Gastroesophageal sphincter (tissue), 3 donors: Measurements from ENCODE around the gene PIM3.

Source experiments
- EP300 ChIP-seq: sonication (generic); formaldehyde crosslinking; IDR thresholded peaks from one replicate; pipeline ENCODE4 v1.6.1; 2017; ENCODE audit warnings: antibody characterized with exemption, mild to moderate bottlenecking
- POLR2A ChIP-seq, 2 donors: fragments of 450-650 bp; IDR thresholded peaks; one replicate each; pipeline ENCODE4 v1.6.1; 2017; ENCODE audit warnings: antibody characterized with exemption in 2 of 2, mild to moderate bottlenecking in 2 of 2, moderate library complexity in 1 of 2
- TF ChIP-seq, protein P1 (sequence below), 4 experiments: fragments of 200-600 bp in 2 of 4; fragments of 450-650 bp in 2 of 4; sonication (generic) in 1 of 4; IDR thresholded peaks; one replicate each; pipeline ENCODE4 v1.5.1; 2017 to 2019; ENCODE audit warnings: antibody characterized with exemption in 4 of 4, mild to moderate bottlenecking in 2 of 4, moderate library complexity in 2 of 4

DNA sequence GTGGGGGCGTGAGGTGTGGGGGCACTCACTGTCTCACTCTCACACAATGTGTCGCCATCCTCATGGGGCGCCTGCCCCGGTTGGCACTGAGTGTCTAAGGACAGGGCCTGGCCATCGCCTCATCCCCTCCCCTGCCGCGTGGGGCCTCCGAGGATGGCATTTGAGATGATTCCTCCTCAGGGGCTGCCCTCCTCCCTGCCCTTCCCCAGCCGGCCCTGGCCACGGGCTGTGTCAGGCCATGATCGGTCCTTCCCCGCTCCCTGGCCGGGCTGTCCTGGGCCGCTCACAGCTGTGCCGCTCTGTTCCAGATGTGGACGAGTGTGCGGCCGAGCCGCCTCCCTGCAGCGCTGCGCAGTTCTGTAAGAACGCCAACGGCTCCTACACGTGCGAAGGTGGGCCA lies 37.6 kb upstream of the PIM3 start:
- TF ChIP-seq, protein P1, sequence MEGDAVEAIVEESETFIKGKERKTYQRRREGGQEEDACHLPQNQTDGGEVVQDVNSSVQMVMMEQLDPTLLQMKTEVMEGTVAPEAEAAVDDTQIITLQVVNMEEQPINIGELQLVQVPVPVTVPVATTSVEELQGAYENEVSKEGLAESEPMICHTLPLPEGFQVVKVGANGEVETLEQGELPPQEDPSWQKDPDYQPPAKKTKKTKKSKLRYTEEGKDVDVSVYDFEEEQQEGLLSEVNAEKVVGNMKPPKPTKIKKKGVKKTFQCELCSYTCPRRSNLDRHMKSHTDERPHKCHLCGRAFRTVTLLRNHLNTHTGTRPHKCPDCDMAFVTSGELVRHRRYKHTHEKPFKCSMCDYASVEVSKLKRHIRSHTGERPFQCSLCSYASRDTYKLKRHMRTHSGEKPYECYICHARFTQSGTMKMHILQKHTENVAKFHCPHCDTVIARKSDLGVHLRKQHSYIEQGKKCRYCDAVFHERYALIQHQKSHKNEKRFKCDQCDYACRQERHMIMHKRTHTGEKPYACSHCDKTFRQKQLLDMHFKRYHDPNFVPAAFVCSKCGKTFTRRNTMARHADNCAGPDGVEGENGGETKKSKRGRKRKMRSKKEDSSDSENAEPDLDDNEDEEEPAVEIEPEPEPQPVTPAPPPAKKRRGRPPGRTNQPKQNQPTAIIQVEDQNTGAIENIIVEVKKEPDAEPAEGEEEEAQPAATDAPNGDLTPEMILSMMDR (IDR thresholded peaks at IDR 0.05) = no peak
- TF ChIP-seq EP300 (no peak), POLR2A (IDR thresholded peaks at IDR 0.05) (no peak)
